ENCODE data around the gene MED31. TPM values are rescaled to one million over a fixed set of nuclear protein-coding genes. Genes with fewer than 3 reads are reported as not detected.

Gene MED31
- total and polyA plus RNA-seq, 2 donors from 2014 or later: 15.9 to 21.0 TPM

GRCh38 chr17:6699997-6700947, 48.9 kb upstream of the MED31 start:
- no peak for TF ChIP-seq CTCF (IDR thresholded peaks at IDR 0.05; ENCODE audit: borderline replicate concordance, extremely low read depth, insufficient read depth)
- Histone ChIP-seq H3K4me3 (ENCODE audit: low read length in 3 of 3) (no peak overlapping the region), H3K36me3 (ENCODE audit: control insufficient read depth in 2 of 3, insufficient read depth in 3 of 3, low read length in 3 of 3) (no peaks in the 10 kb centered on the region), H3K4me1 (ENCODE audit: control insufficient read depth in 2 of 3, insufficient read depth in 2 of 3, low read depth in 1 of 3, low read length in 3 of 3) (no peaks in the 10 kb centered on the region), H3K9me3 (ENCODE audit: control insufficient read depth in 2 of 3, insufficient read depth in 1 of 3, low read length in 3 of 3) (no peaks in the 10 kb centered on the region), H3K27ac (ENCODE audit: low read depth in 2 of 2, low read length in 2 of 2) (no peak overlapping the region), H3K27me3 (ENCODE audit: control insufficient read depth, insufficient read depth, low read length) (no peaks in the 10 kb centered on the region), H3K9ac (ENCODE audit: low read length in 3 of 3) (no peak overlapping the region)
- DNase-seq: no peak
- FAIRE-seq: no peak
- intact Hi-C loops (cut with DNase I): no loop called here

GRCh38 chr17:6698004-6698403, 46.6 kb upstream of the MED31 start:
- FAIRE-seq: no peak
- DNase-seq: no peak

GRCh38 chr17:6696906-6697305, 45.5 kb upstream of the MED31 start:
- Histone ChIP-seq H3K27me3 (ENCODE audit: control insufficient read depth, insufficient read depth, low read length) (no peaks in the 10 kb centered on the region), H3K36me3 (ENCODE audit: control insufficient read depth in 2 of 3, insufficient read depth in 3 of 3, low read length in 3 of 3) (no peaks in the 10 kb centered on the region), H3K9me3 (ENCODE audit: control insufficient read depth in 2 of 3, insufficient read depth in 1 of 3, low read length in 3 of 3) (no peaks in the 10 kb centered on the region), H3K4me3 (ENCODE audit: low read length in 3 of 3) (no peak overlapping the region), H3K27ac (ENCODE audit: low read depth in 2 of 2, low read length in 2 of 2) (no peak overlapping the region), H3K9ac (ENCODE audit: low read length in 3 of 3) (no peak overlapping the region), H3K4me1 (ENCODE audit: control insufficient read depth in 2 of 3, insufficient read depth in 2 of 3, low read depth in 1 of 3, low read length in 3 of 3) (no peaks in the 10 kb centered on the region)
- DNase-seq (no peak), FAIRE-seq (no peak)
- no peak for TF ChIP-seq CTCF (IDR thresholded peaks at IDR 0.05; ENCODE audit: borderline replicate concordance, extremely low read depth, insufficient read depth)
- intact Hi-C loops (cut with DNase I): no loop called here

More at GRCh38 chr17:6698004-6698403, 46.6 kb upstream of the MED31 start:
- H3K36me3 ChIP-seq (ENCODE audit: control insufficient read depth in 2 of 3, insufficient read depth in 3 of 3, low read length in 3 of 3): no peaks in the 10 kb centered on the region
- H3K9ac ChIP-seq (ENCODE audit: low read length in 3 of 3): no peak overlapping the region
- intact Hi-C loops (cut with DNase I): no loop called here
- no peaks in the 10 kb centered on the region for H3K27me3 ChIP-seq (ENCODE audit: control insufficient read depth, insufficient read depth, low read length)
- no peak for TF ChIP-seq CTCF (IDR thresholded peaks at IDR 0.05; ENCODE audit: borderline replicate concordance, extremely low read depth, insufficient read depth)
- H3K4me3 ChIP-seq (ENCODE audit: low read length in 3 of 3): no peak overlapping the region
- no peaks in the 10 kb centered on the region for H3K9me3 ChIP-seq (ENCODE audit: control insufficient read depth in 2 of 3, insufficient read depth in 1 of 3, low read length in 3 of 3)
- no peaks in the 10 kb centered on the region for H3K4me1 ChIP-seq (ENCODE audit: control insufficient read depth in 2 of 3, insufficient read depth in 2 of 3, low read depth in 1 of 3, low read length in 3 of 3)
- no peak overlapping the region for H3K27ac ChIP-seq (ENCODE audit: low read depth in 2 of 2, low read length in 2 of 2)

Data from kidney (tissue), 14 donors.